Measurements from ENCODE around the gene FAM124A. TPM values are rescaled to one million over a fixed set of nuclear protein-coding genes. Genes with fewer than 3 reads are reported as not detected.

Gene FAM124A
- total RNA-seq, 2 donors from 2014 or later: 49.7 to 56.6 TPM

DNA sequence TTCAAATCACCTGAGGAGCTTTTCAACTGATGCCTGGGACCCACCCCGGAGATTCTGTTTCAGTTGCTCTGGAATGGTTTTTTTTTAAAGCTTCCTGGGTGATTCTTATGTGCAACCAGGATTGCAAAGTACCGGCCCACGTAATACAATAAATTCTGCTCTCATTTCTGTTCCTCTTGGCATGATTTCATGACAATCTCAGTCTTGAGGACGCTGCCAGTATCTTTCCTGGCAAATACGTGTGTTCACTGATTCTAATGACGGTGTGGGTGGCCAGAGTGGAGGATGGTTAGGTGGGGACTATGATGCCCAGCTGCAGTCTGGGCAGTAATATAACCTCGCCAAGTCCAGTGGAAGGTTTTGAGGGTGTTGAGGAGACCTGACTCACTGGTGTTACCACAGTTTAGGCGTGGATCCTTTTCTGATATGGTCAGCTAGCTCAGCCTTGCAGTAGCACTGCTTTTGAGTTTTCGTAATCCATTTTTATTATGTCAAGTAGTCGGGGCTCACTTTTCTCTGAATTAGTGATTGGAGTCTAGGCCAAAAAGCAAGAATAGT is 49.4 kb downstream of the FAM124A start:
- Histone ChIP-seq H3K9me3 (ENCODE audit: control insufficient read depth, low read length) (no peaks in the 10 kb centered on the region), H3K27me3 (ENCODE audit: control insufficient read depth, insufficient read depth, low read length, poor library complexity, severe bottlenecking) (no peaks in the 10 kb centered on the region), H3K4me3 (ENCODE audit: low read length) (no peak overlapping the region), H3K27ac (ENCODE audit: low read depth, low read length) (no peak overlapping the region), H3K9ac (ENCODE audit: extremely low read depth, low read length, poor library complexity, severe bottlenecking) (no peak overlapping the region), H3K4me1 (ENCODE audit: control insufficient read depth, insufficient read depth, low read length) (peaks cover 9% of the 10 kb centered on the region), H3K36me3 (ENCODE audit: control insufficient read depth, insufficient read depth, low read length) (peaks cover 68% of the 10 kb centered on the region)
- peak; percentile 13 for DNase-seq
- no peaks in the 10 kb centered on the region for H3K9me3 Mint-ChIP-seq
- H3K4me1 Mint-ChIP-seq: peaks cover 25% of the 10 kb centered on the region
- no peak overlapping the region for H3K4me3 Mint-ChIP-seq
- TF ChIP-seq, protein P1, sequence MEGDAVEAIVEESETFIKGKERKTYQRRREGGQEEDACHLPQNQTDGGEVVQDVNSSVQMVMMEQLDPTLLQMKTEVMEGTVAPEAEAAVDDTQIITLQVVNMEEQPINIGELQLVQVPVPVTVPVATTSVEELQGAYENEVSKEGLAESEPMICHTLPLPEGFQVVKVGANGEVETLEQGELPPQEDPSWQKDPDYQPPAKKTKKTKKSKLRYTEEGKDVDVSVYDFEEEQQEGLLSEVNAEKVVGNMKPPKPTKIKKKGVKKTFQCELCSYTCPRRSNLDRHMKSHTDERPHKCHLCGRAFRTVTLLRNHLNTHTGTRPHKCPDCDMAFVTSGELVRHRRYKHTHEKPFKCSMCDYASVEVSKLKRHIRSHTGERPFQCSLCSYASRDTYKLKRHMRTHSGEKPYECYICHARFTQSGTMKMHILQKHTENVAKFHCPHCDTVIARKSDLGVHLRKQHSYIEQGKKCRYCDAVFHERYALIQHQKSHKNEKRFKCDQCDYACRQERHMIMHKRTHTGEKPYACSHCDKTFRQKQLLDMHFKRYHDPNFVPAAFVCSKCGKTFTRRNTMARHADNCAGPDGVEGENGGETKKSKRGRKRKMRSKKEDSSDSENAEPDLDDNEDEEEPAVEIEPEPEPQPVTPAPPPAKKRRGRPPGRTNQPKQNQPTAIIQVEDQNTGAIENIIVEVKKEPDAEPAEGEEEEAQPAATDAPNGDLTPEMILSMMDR (conservative IDR thresholded peaks at IDR 0.05): no peak
- peak overlapping the region; percentile 75 for H3K27ac Mint-ChIP-seq
- peaks cover 61% of the 10 kb centered on the region for H3K36me3 Mint-ChIP-seq (ENCODE audit: low read depth)
- WGBS, 2 experiments (ENCODE audit: insufficient coverage in 1 of 2, insufficient read length in 1 of 2): 92 to 95% methylated on average over 8 to 10 of the region's 10 CpGs
- no peaks in the 10 kb centered on the region for H3K27me3 Mint-ChIP-seq (ENCODE audit: insufficient read depth)

DNA sequence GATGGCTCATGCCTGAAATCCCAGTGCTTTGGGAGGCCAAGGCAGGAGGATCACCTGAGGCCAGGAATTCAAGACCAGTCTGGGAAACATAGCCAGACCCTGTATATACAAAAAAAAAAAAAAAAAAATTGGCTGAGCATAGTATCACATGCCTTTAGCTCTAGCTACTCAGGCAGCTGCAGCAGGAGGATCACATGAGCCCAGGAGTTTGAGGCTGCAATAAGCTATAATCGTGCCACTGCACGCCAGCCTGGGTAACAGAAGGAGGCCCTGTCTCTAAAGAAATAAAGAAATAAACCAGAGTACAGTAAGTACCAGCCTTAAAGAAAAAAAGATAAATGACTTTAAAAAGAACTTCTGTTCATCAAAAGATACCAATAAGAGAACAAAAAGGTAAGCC is 52.9 kb downstream of the FAM124A start:
- H3K4me1 Mint-ChIP-seq: peaks cover 22% of the 10 kb centered on the region
- H3K27ac ChIP-seq (ENCODE audit: low read depth, low read length): no peak overlapping the region
- H3K4me1 ChIP-seq (ENCODE audit: control insufficient read depth, insufficient read depth, low read length): peaks cover 3% of the 10 kb centered on the region
- H3K36me3 Mint-ChIP-seq (ENCODE audit: low read depth): peaks cover 76% of the 10 kb centered on the region
- H3K27me3 ChIP-seq (ENCODE audit: control insufficient read depth, insufficient read depth, low read length, poor library complexity, severe bottlenecking): no peaks in the 10 kb centered on the region
- WGBS, 2 experiments (ENCODE audit: insufficient coverage in 1 of 2, insufficient read length in 1 of 2): 96% methylated on average over 2 of the region's 2 CpGs; no CpG with 5 or more reads in 1 of the 2 experiments
- H3K9me3 ChIP-seq (ENCODE audit: control insufficient read depth, low read length): no peaks in the 10 kb centered on the region
- no peaks in the 10 kb centered on the region for H3K27me3 Mint-ChIP-seq (ENCODE audit: insufficient read depth)
- H3K9ac ChIP-seq (ENCODE audit: extremely low read depth, low read length, poor library complexity, severe bottlenecking): no peak overlapping the region
- no peak overlapping the region for H3K4me3 Mint-ChIP-seq
- DNase-seq: peak; percentile 5
- H3K4me3 ChIP-seq (ENCODE audit: low read length): no peak overlapping the region
- TF ChIP-seq, protein P1 (conservative IDR thresholded peaks at IDR 0.05): no peak
- peaks cover 64% of the 10 kb centered on the region for H3K36me3 ChIP-seq (ENCODE audit: control insufficient read depth, insufficient read depth, low read length)
- H3K27ac Mint-ChIP-seq: no peak overlapping the region
- no peaks in the 10 kb centered on the region for H3K9me3 Mint-ChIP-seq

DNA sequence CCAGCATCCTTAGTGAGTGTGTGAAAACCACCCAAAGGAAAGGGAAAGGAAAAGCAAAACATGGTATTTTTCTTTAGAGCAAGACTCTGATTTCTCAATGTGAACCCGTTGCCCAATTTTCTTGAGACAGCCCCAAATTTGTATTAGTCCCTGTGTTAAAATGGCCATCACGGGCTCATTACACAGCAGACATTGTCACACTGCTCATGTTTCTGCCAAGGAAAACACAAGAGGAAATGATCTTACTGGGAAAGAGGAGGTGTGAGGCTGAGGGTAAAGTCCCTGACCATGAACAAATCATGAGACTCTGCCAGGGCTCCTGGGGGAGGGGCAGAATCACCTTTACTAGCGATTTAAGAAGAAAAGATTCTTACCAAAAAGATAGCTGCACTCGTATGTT is 54.4 kb downstream of the FAM124A start:
- peaks cover 19% of the 10 kb centered on the region for H3K4me1 Mint-ChIP-seq

More for the DNA sequence above, 54.4 kb downstream of the FAM124A start:
- TF ChIP-seq, protein P1 (conservative IDR thresholded peaks at IDR 0.05): no peak
- Mint-ChIP-seq H3K27me3 (ENCODE audit: insufficient read depth) (no peaks in the 10 kb centered on the region), H3K9me3 (no peaks in the 10 kb centered on the region), H3K36me3 (ENCODE audit: low read depth) (peaks cover 79% of the 10 kb centered on the region), H3K4me3 (no peak overlapping the region), H3K27ac (no peak overlapping the region)
- no peak overlapping the region for H3K9ac ChIP-seq (ENCODE audit: extremely low read depth, low read length, poor library complexity, severe bottlenecking)
- no peak overlapping the region for H3K27ac ChIP-seq (ENCODE audit: low read depth, low read length)
- no peaks in the 10 kb centered on the region for H3K27me3 ChIP-seq (ENCODE audit: control insufficient read depth, insufficient read depth, low read length, poor library complexity, severe bottlenecking)
- no peak overlapping the region for H3K4me3 ChIP-seq (ENCODE audit: low read length)
- peak; percentile 17 for DNase-seq
- no peaks in the 10 kb centered on the region for H3K9me3 ChIP-seq (ENCODE audit: control insufficient read depth, low read length)
- peaks cover 71% of the 10 kb centered on the region for H3K36me3 ChIP-seq (ENCODE audit: control insufficient read depth, insufficient read depth, low read length)
- no peaks in the 10 kb centered on the region for H3K4me1 ChIP-seq (ENCODE audit: control insufficient read depth, insufficient read depth, low read length)
- WGBS, 2 experiments (ENCODE audit: insufficient coverage in 1 of 2, insufficient read length in 1 of 2): 84 to 100% methylated on average over 3 to 4 of the region's 4 CpGs

All from endodermal cell (in vitro differentiated cells).